HG03469 (cell line): ENCODE measurements around the gene RPH3AL.
"Not testable (repeated sequence)": the region's sequence is repeated elsewhere in the genome, so short reads cannot be mapped to it uniquely, and the experiment has no call there.

ENCODE experiments used
- ATAC-seq: cut with Tn5 transposase; IDR thresholded peaks from one replicate; pipeline ENCODE4 v1.9.1; 2021; ENCODE audit warnings: mild to moderate bottlenecking, moderate library complexity, moderate number of reproducible peaks; ENCODE audit not compliant: unreplicated experiment

Gene RPH3AL

GRCh38 chr17:183021-183420 lies 169.6 kb downstream of the RPH3AL start:
- no peak for ATAC-seq

GRCh38 chr17:182050-182751 lies 170.4 kb downstream of the RPH3AL start:
- ATAC-seq: no peak

- no peak for ATAC-seq
These were observed 171.2 kb downstream of the RPH3AL start, which contains the start of gene DOC2B for GRCh38 chr17:181245-182049. DOC2B (minus strand) TSS chr17:181650; CDS start chr17:181479, 171 bp downstream.

GRCh38 chr17:180381-181244 lies 172.0 kb downstream of the RPH3AL start:
- ATAC-seq: no peak

GRCh38 chr17:179781-180380 lies 172.7 kb downstream of the RPH3AL start:
- ATAC-seq: no peak

- ATAC-seq: no peak
These were observed 173.6 kb downstream of the RPH3AL start for GRCh38 chr17:179066-179432.

GRCh38 chr17:178292-179065 lies 174.1 kb downstream of the RPH3AL start:
- ATAC-seq: no peak

- ATAC-seq: no peak
These were observed 174.8 kb downstream of the RPH3AL start for GRCh38 chr17:177762-178161.

- ATAC-seq: no peak
These were observed 175.5 kb downstream of the RPH3AL start for GRCh38 chr17:177155-177554.

- no peak for ATAC-seq
These were observed 179.3 kb downstream of the RPH3AL start for GRCh38 chr17:173166-173911.

GRCh38 chr17:172401-172800 lies 180.2 kb downstream of the RPH3AL start:
- ATAC-seq: no peak

GRCh38 chr17:171871-172270 lies 180.7 kb downstream of the RPH3AL start:
- ATAC-seq: no peak

- no peak for ATAC-seq
These were observed 182.4 kb downstream of the RPH3AL start for GRCh38 chr17:170130-170670.

GRCh38 chr17:168614-169013 lies 184.0 kb downstream of the RPH3AL start:
- not testable (repeated sequence) for ATAC-seq

- no peak for ATAC-seq
These were observed 186.7 kb downstream of the RPH3AL start for GRCh38 chr17:165939-166338.

GRCh38 chr17:164303-165235 lies 188.0 kb downstream of the RPH3AL start:
- no peak for ATAC-seq

GRCh38 chr17:163514-164098 lies 189.0 kb downstream of the RPH3AL start:
- ATAC-seq: no peak

- no peak for ATAC-seq
These were observed 189.9 kb downstream of the RPH3AL start for GRCh38 chr17:162689-163088.
